Subcutaneous adipose tissue (tissue), 4 donors: Measurements from ENCODE around the gene MSI2. TPM values are rescaled to one million over a fixed set of nuclear protein-coding genes. Genes with fewer than 3 reads are reported as not detected.

Experiments
- CTCF ChIP-seq: fragments of 450-650 bp; IDR thresholded peaks from one replicate; pipeline ENCODE4 v1.5.1; 2016; ENCODE audit warnings: low read depth, mild to moderate bottlenecking, control low read depth, antibody characterized with exemption, moderate library complexity
- total RNA-seq, 4 donors: library from RNA; depleted of rRNA; stranded (reverse); fragments of >200 nt; gene quantifications; one replicate each; pipeline ENCODE4 v1.1.0, GENCODE V29; 2016

The MSI2 gene
- total RNA-seq, 4 donors from 2014 or later = 9.5 to 12.9 (median 10.9) TPM

- no peak for TF ChIP-seq CTCF
These were observed 383.1 kb downstream of the MSI2 start for GRCh38 chr17:57639381-57639780.

GRCh38 chr17:57640079-57640478 lies 383.8 kb downstream of the MSI2 start:
- TF ChIP-seq CTCF = no peak

- TF ChIP-seq CTCF = no peak
These were observed 385.4 kb downstream of the MSI2 start for GRCh38 chr17:57641761-57642160.

- no peak for TF ChIP-seq CTCF
These were observed 386.7 kb downstream of the MSI2 start for GRCh38 chr17:57643062-57643461.

GRCh38 chr17:57644326-57644725 lies 388.0 kb downstream of the MSI2 start:
- no peak for TF ChIP-seq CTCF

GRCh38 chr17:57645950-57646665 lies 389.8 kb downstream of the MSI2 start:
- no peak for TF ChIP-seq CTCF

GRCh38 chr17:57648720-57649119 lies 392.4 kb downstream of the MSI2 start:
- no peak for TF ChIP-seq CTCF
